Liver (tissue), 9 donors: Measurements from ENCODE around the gene RARA. TPM values are rescaled to one million over a fixed set of nuclear protein-coding genes. Genes with fewer than 3 reads are reported as not detected.

Experiments used
- DNase-seq: peaks from one replicate; pipeline ENCODE4 v3.0.0-alpha.2; 2017; ENCODE audit warnings: low spot score
- H3K27ac ChIP-seq, 2 donors: one replicate each; pipeline ENCODE4 v1.7.0; 2013; ENCODE audit warnings: inconsistent platforms in 2 of 2, low read length in 2 of 2, control low read depth in 1 of 2, low read depth in 1 of 2, mild to moderate bottlenecking in 1 of 2
- H3K27me3 ChIP-seq, 4 donors: one replicate each; pipeline versions ENCODE4 v1.6.1 to v1.7.0; 2013; ENCODE audit warnings: low read length in 3 of 4, inconsistent platforms in 1 of 4, mild to moderate bottlenecking in 1 of 4, moderate library complexity in 1 of 4; ENCODE audit not compliant: control insufficient read depth in 4 of 4, insufficient read depth in 4 of 4
- H3K36me3 ChIP-seq, 4 donors: one replicate each; pipeline versions ENCODE4 v1.6.1 to v1.7.0; 2013; ENCODE audit warnings: low read length in 3 of 4, mild to moderate bottlenecking in 3 of 4, low read depth in 1 of 4, moderate library complexity in 1 of 4; ENCODE audit not compliant: control insufficient read depth in 4 of 4, insufficient read depth in 3 of 4
- H3K4me1 ChIP-seq, 4 donors: one replicate each; pipeline versions ENCODE4 v1.6.1 to v1.7.0; 2013; ENCODE audit warnings: low read length in 3 of 4, mild to moderate bottlenecking in 3 of 4, moderate library complexity in 1 of 4; ENCODE audit not compliant: control insufficient read depth in 4 of 4, insufficient read depth in 4 of 4
- H3K4me3 ChIP-seq, 3 donors: one replicate each; pipeline versions ENCODE4 v1.6.1 to v1.7.0; 2013; ENCODE audit warnings: low read length in 3 of 3, control low read depth in 1 of 3, low read depth in 1 of 3, mild to moderate bottlenecking in 1 of 3
- H3K9ac ChIP-seq, 2 donors: one replicate each; pipeline ENCODE4 v1.7.0; 2013; ENCODE audit warnings: low read length in 2 of 2, mild to moderate bottlenecking in 2 of 2, moderate library complexity in 2 of 2, control low read depth in 1 of 2, low read depth in 1 of 2
- H3K9me3 ChIP-seq, 4 donors: one replicate each; pipeline versions ENCODE4 v1.6.1 to v1.7.0; 2013; ENCODE audit warnings: low read length in 3 of 4; ENCODE audit not compliant: control insufficient read depth in 4 of 4
- ATF3 ChIP-seq: IDR thresholded peaks from 2 replicates; pipeline ENCODE4 v1.6.1; 2016; ENCODE audit warnings: antibody characterized with exemption
- CTCF ChIP-seq: fragments of 150-350 bp; IDR thresholded peaks from 2 replicates; pipeline ENCODE4 v1.5.1; 2017; ENCODE audit warnings: improper control_type of control experiment, low read depth, low read length; ENCODE audit not compliant: missing input control
- EGR1 ChIP-seq, 2 donors: IDR thresholded peaks; 2 replicates each; pipeline ENCODE4 v1.6.1; 2016 to 2018; ENCODE audit warnings: antibody characterized with exemption in 2 of 2, low read depth in 2 of 2
- FOXA1 ChIP-seq: IDR thresholded peaks from 2 replicates; pipeline ENCODE4 v1.6.1; 2016; ENCODE audit warnings: antibody characterized with exemption
- FOXA2 ChIP-seq: IDR thresholded peaks from 2 replicates; pipeline ENCODE4 v1.6.1; 2016; ENCODE audit warnings: antibody characterized with exemption
- GABPA ChIP-seq, 2 donors: IDR thresholded peaks in 1 of 2; conservative IDR thresholded peaks in 1 of 2; 2 replicates each; pipeline ENCODE4 v1.6.1; 2016; ENCODE audit warnings: antibody characterized with exemption in 2 of 2, mild to moderate bottlenecking in 1 of 2, moderate library complexity in 1 of 2
- HNF4A ChIP-seq, 2 donors: conservative IDR thresholded peaks; 2 replicates each; pipeline ENCODE4 v1.6.1; 2016; ENCODE audit warnings: antibody characterized with exemption in 2 of 2, mild to moderate bottlenecking in 2 of 2
- HNF4G ChIP-seq: IDR thresholded peaks from 2 replicates; pipeline ENCODE4 v1.6.1; 2016; ENCODE audit warnings: antibody characterized with exemption
- JUND ChIP-seq, 2 donors: IDR thresholded peaks; 2 replicates each; pipeline ENCODE4 v1.6.1; 2016; ENCODE audit warnings: antibody characterized with exemption in 2 of 2
- MAX ChIP-seq: IDR thresholded peaks from 2 replicates; pipeline ENCODE4 v1.6.1; 2016; ENCODE audit warnings: antibody characterized with exemption
- REST ChIP-seq: IDR thresholded peaks from 2 replicates; pipeline ENCODE4 v1.6.1; 2016; ENCODE audit warnings: antibody characterized with exemption, mild to moderate bottlenecking
- SP1 ChIP-seq: IDR thresholded peaks from 2 replicates; pipeline ENCODE4 v1.6.1; 2018; ENCODE audit warnings: antibody characterized with exemption, mild to moderate bottlenecking
- TAF1 ChIP-seq: conservative IDR thresholded peaks from 2 replicates; pipeline ENCODE4 v1.6.1; 2016; ENCODE audit warnings: antibody characterized with exemption, mild to moderate bottlenecking
- YY1 ChIP-seq: IDR thresholded peaks from 2 replicates; pipeline ENCODE4 v1.6.1; 2016; ENCODE audit warnings: antibody characterized with exemption, mild to moderate bottlenecking
- ZBTB33 ChIP-seq: IDR thresholded peaks from 2 replicates; pipeline ENCODE4 v1.6.1; 2016; ENCODE audit warnings: antibody characterized with exemption
- WGBS: extraction: QIAGEN DNeasy Blood & Tissue Kit; methylation state at CpG from one replicate; pipeline ENCODE4 v1.1.7; 2013; 5-methylcytosine and 5-hydroxymethylcytosine counted together
- polyA plus RNA-seq, 2 donors: library from polyadenylated mRNA; stranded (reverse) in 1 of 2; unstranded in 1 of 2; fragments of 200-250 nt in 1 of 2; fragments of >200 nt in 1 of 2; fragmentation: Nextera tagmentation in 1 of 2; extraction: Ambion mirVana in 1 of 2; gene quantifications; one replicate each; pipeline versions ENCODE4 v1.2.1 to v1.2.3, GENCODE V29; 2013 to 2015
- total RNA-seq, 2 donors: library from RNA; depleted of rRNA; stranded (reverse); fragments of >200 nt; gene quantifications; one replicate each; pipeline ENCODE4 v1.2.3, GENCODE V29; 2014
- donor health status: healthy.
- donor health status: healthy.
- donor health status: healthy.
- donor health status: healthy.
- donor health status: healthy.

RARA gene
- total and polyA plus RNA-seq, 4 donors: 6.6 to 26.2 (median 10.8) TPM

GRCh38 chr17:40340327-40340726 lies 31.3 kb downstream of the RARA start:
- Histone ChIP-seq H3K4me1 (peaks cover 12 to 73% (median 44%) of the 10 kb centered on the region in 4 donors), H3K27ac (peak overlapping the region; percentile 97 to 99), H3K9me3 (no peaks in the 10 kb centered on the region), H3K27me3 (no peaks in the 10 kb centered on the region), H3K9ac (no peak overlapping the region), H3K36me3 (no peaks in the 10 kb centered on the region), H3K4me3 (no peak overlapping the region)
- TF ChIP-seq HNF4G (no peak), YY1 (no peak), ZBTB33 (no peak), MAX (no peak), SP1 (no peak), REST (no peak), EGR1 (IDR thresholded peaks at IDR 0.05; ENCODE audit: low read depth in 2 of 2) (no peak), FOXA1 (no peak), TAF1 (no peak), ATF3 (no peak), JUND (IDR thresholded peaks at IDR 0.05) (no peak), HNF4A (conservative IDR thresholded peaks at IDR 0.05) (no peak), GABPA (IDR thresholded peaks at IDR 0.05 in 1 of 2, conservative IDR thresholded peaks at IDR 0.05 in 1 of 2) (no peak), CTCF (no peak), FOXA2 (no peak)
- 100% methylated on average over 1 of the region's 1 CpG for WGBS
- no peak for DNase-seq
